Left cardiac atrium (tissue), 4 donors: ENCODE measurements around the gene SPDL1. TPM values are rescaled to one million over a fixed set of nuclear protein-coding genes. Genes with fewer than 3 reads are reported as not detected.

ENCODE experiments used
- ATAC-seq, 2 donors: fragments of 200-7000 bp; cut with Tn5 transposase; one replicate each; pipeline ENCODE4 v1.9.1; 2020; ENCODE audit warnings: mild to moderate bottlenecking in 2 of 2, moderate library complexity in 2 of 2
- DNase-seq: peaks from one replicate; pipeline ENCODE4 v3.0.0-alpha.2; 2020
- intact Hi-C, 2 donors: fragments of 100-400 bp; cut with DNase I; formaldehyde crosslinking; loops; one replicate each; pipeline versions ENCODE4 v1.14.1 to v1.15.1; 2022 to 2023
- total RNA-seq, 2 donors: library from RNA; stranded (reverse); fragmentation: NEBNext Ultra II Directional; extraction: Animal tissue kit (Norgen Biotek cat#: 25700); gene quantifications; one replicate each; pipeline ENCODE4 v1.2.1, GENCODE V29; 2021
- donor health status: DM: no; HTN: yes; CAD: no.
- donor health status: DM: no; HTN: yes; CAD: no; lungs with severe emphysema.
- donor health status: DM: yes; HTN: yes; CAD: no.
- donor health status: Dilated cardiomyopathy.

The SPDL1 gene
- total RNA-seq, 2 donors from 2014 or later, result 4.4 to 4.9 TPM

DNA sequence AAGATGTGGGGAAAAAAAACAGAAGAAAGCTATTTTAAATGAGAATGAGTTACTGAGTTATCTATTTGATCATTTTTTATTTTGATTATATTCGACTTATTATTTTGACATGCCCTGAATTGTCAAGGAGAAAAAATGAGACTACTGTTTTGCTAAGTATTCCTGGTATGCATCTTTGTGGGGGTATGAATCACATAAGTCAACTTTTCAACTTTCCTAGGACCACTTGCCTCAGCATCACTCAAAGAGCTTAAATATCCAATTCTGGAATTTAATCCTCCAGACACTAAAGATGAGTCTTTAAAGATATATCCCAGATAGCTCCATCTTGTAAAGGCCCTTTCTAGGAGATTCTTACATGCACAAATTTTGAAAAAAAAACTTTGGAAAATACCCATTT, 17.4 kb upstream of the SPDL1 start:
- ATAC-seq (no peak), DNase-seq (no peak)
- intact Hi-C loops, result no loop called here

GRCh38 chr5:169567079-169567478, 16.5 kb upstream of the SPDL1 start:
- ATAC-seq, result no peak
- intact Hi-C loops, result no loop called here
- DNase-seq, result no peak

DNA sequence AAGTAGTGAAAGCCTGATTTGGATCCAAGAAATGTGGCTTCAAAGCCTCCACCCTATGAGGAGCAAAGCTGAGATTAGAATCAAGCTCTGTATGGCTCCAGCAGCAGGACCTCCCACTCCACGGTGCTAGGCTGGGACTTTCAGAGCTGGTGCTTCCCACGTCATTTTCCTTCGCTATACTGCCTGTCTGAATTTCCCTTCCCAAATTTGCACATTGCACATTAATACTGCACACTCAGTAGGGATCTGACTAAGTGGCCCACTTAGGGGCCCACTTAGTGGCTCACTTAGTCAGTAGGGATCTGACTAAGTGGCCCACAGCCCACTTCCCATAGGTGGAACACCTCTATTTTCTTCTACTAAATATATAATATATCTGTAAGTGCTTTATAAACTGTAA, 14.1 kb upstream of the SPDL1 start:
- no peak for ATAC-seq
- intact Hi-C loops, result no loop called here
- no peak for DNase-seq

- no peak for DNase-seq
- ATAC-seq, result no peak
- intact Hi-C loops, result no loop called here
These were observed 12.2 kb upstream of the SPDL1 start for GRCh38 chr5:169571355-169571754.

DNA sequence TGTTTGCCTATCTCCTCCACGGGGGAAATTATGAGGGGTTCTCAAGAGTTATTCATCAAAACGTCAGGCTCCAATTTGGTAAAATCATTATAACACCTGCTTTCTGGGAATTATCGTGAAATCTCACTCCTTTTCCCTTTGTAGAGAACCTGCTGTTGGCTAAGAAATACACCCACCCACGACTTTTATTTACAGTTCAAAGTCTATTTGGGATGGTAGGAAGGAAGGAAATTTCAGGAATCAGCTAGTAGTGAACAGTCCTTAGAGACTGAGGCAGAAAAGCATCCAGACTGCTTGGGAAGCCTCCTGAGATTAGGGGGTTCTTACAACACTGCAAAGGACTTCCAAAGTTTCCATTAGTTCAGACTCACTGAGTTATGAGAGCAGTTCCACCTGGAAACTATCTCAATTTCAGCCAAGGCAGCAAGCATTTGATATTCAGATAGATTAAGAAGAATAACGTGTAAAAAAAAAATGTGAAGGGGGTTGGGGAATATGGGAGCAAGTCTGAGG, 9.4 kb upstream of the SPDL1 start:
- DNase-seq (no peak), ATAC-seq (peak; percentile 27 to 48)
- intact Hi-C loops, result no loop called here

DNA sequence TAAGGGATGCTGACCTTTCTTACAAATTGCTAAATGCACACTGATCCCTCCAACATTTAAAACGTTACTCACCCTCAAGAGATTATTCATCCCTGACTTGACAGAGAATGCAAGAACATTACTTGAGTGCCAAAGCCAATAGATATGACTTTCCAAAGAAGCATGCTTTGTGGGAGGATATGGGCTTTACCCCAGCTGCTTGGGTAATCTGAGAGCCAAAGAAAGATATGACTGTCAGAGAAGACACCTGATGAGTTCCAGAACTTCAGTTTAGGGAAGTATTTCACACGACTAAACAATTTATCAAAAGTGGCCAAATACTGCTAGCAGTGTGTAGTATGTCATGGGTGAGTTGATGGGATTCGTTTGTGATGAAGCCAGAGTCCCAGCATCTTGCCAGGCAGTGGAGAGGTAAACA, 7.4 kb upstream of the SPDL1 start:
- intact Hi-C loops, result no loop called here
- ATAC-seq, result peak; percentile 55 to 91

GRCh38 chr5:169577951-169578350, 5.6 kb upstream of the SPDL1 start:
- intact Hi-C loops, result no loop called here
- no peak for DNase-seq
- peak in 1 of 2 donors; percentile 27 for ATAC-seq

More for the DNA sequence above, 7.4 kb upstream of the SPDL1 start:
- no peak for DNase-seq

GRCh38 chr5:169580964-169581363, 2.6 kb upstream of the SPDL1 start:
- intact Hi-C loops, result loop anchor here in 1 of 2 donors (10.0 kb wide), 2 partner anchors 576 to 906 kb away; no protein-coding TSS in a partner anchor
- DNase-seq, result no peak
- ATAC-seq, result no peak

GRCh38 chr5:169581580-169582227, 1.9 kb upstream of the SPDL1 start:
- intact Hi-C loops, result loop anchor here in 1 of 2 donors (10.0 kb wide), 2 partner anchors 577 to 907 kb away; no protein-coding TSS in a partner anchor
- DNase-seq (peak; percentile 47), ATAC-seq (peak in 1 of 2 donors; percentile 46)

DNA sequence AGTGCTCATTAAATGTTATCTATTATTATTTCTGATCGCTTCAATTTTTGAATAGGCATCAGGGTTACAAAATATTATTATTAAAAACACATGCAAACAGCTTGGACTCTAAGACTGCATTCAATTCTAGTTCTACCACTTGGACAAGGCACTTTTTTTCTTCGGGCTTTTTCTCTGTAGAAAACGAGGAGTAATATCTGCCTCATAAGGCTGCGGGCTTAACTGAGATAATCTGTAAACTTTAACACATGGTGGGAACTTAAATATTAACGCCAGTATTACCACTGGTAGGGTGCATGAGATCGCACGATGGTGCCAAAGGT, 511 bp upstream of the SPDL1 start:
- ATAC-seq (peak in 1 of 2 donors; percentile 50), DNase-seq (no peak)
- intact Hi-C loops, result loop anchor here in 1 of 2 donors (10.0 kb wide), 2 partner anchors 578 to 908 kb away; no protein-coding TSS in a partner anchor

DNA sequence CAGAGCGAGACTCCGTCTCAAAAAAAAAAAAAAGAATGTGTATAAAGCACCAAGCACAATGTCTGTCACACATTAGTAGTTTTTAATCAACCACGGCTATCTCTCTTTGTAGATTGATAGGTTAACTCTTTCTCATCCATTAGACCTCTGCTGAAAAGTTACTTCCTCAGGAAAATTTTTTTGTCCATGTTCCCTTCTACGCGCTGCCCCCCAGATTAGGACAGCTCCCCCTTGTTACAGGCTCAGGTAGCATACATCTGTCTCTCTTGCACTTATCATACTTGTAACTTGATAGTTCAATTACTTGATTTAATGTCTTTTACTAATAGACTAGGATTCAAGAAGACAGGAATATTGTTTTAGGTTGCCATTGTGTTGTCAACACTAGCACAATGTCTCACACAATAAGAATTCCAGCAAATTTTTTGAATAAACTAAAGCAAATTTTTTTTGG, 1.5 kb downstream of the SPDL1 start:
- DNase-seq, result no peak
- intact Hi-C loops, result loop anchor here in 1 of 2 donors (10.0 kb wide), 2 partner anchors 580 to 910 kb away; no protein-coding TSS in a partner anchor
- ATAC-seq, result no peak

- ATAC-seq, result no peak
- no peak for DNase-seq
- intact Hi-C loops, result no loop called here
These were observed 7.0 kb downstream of the SPDL1 start for GRCh38 chr5:169590602-169591001.

GRCh38 chr5:169591636-169592035, 8.1 kb downstream of the SPDL1 start:
- DNase-seq, result no peak
- intact Hi-C loops, result no loop called here
- no peak for ATAC-seq

- ATAC-seq (no peak), DNase-seq (no peak)
- intact Hi-C loops, result no loop called here
These were observed 9.5 kb downstream of the SPDL1 start for GRCh38 chr5:169592937-169593650.

DNA sequence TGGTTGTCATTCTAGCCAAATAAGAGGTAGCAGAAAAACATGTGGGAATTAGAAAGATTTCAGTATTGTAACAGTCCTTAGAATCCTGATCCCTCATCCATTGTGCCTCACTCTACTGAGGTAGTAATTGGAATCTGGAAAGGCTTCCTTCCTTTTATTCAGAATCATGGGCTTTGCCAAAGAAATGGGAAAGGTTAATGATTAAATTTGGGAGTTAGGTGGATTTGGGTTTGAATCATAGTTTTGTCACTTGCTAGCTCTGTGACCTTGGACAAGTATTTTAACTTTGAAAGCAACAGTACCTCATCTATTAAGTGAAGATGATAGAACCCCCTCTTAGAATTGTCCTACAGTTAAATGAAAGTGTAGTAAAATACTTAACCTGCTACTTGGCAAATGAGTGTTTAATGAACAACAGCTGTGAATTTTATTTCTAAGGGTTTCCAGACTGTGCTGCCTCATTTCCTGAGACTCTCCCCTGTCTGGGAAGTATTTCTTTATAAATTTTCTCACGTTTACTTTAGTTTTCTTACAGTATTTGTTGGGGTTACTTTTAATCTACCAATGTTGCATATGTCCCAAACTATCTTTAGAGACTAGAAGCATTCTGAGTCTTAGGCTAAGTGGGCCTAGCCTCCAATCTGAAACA, 11.7 kb downstream of the SPDL1 start:
- intact Hi-C loops, result no loop called here
- DNase-seq (no peak), ATAC-seq (no peak)

GRCh38 chr5:169599451-169599850, 15.9 kb downstream of the SPDL1 start:
- ATAC-seq (peak in 1 of 2 donors; percentile 65), DNase-seq (no peak)
- intact Hi-C loops, result no loop called here

GRCh38 chr5:169602535-169602934, 19.0 kb downstream of the SPDL1 start:
- intact Hi-C loops, result no loop called here
- no peak for ATAC-seq
- no peak for DNase-seq

GRCh38 chr5:169606279-169606678, 22.7 kb downstream of the SPDL1 start:
- ATAC-seq, result no peak

DNA sequence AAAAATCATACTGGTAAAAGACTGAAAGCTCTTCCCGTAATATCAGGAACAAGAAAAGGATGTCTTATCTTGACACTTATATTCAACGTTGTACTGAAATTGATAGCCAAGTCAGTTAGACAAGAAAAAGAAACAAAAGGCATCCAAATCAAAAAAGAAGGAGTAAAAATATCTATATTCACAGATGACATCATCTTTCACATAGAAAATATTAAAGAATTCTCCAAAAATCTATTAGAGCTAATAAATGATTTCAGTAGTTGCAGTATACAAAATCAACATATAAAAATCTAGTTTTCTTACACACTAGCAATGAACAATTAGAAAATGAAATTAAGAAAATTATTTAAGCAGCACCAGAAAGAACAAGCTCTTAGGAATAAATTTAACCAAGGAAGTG, 24.3 kb downstream of the SPDL1 start:
- DNase-seq, result no peak
- intact Hi-C loops, result no loop called here
- ATAC-seq, result no peak

More at GRCh38 chr5:169606279-169606678, 22.7 kb downstream of the SPDL1 start:
- intact Hi-C loops, result no loop called here
- DNase-seq, result no peak

DNA sequence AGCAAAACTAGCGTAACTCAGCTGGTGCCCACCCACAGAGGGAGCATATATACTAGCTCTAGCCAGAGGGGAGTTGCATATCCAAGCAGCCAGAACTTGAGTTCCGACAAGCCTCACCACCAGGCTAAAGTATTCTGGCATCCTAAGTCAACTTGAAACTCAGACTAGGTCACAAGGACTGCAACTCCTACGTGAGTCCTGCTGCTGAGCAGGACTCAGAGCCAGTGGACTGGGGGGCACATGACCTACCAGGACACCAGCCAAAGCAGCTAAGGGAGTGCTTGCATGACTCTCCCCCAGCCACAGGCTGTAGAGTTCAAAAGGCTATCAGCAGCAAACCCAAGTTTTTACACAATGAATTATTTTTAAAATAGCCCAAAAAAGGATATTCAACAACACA, 26.1 kb downstream of the SPDL1 start:
- no peak for ATAC-seq
- intact Hi-C loops, result no loop called here
- no peak for DNase-seq
